Cardiac muscle cell (in vitro differentiated cells and primary cell): ENCODE results near the gene GUCY2D. TPM values are rescaled to one million over a fixed set of nuclear protein-coding genes. Genes with fewer than 3 reads are reported as not detected.
A peak's percentile ranks its signal among the peaks of the same experiment; 100 is the strongest.

Source experiments
- DNase-seq, 2 donors: peaks; one replicate each; pipeline versions ENCODE4 v3.0.0 to v3.0.0-alpha.2; 2010 to 2017; ENCODE audit warnings: low read depth in 1 of 2, low spot score in 1 of 2
- H3K27ac ChIP-seq: fragments of 200-600 bp; sonication (generic); 2 replicates; pipeline ENCODE4 v1.5.1; 2016
- H3K27me3 ChIP-seq: fragments of 200-600 bp; sonication (generic); 2 replicates; pipeline ENCODE4 v1.6.0; 2016; ENCODE audit warnings: control low read depth
- H3K36me3 ChIP-seq: fragments of 200-600 bp; sonication (generic); 2 replicates; pipeline ENCODE4 v1.5.1; 2016; ENCODE audit warnings: control low read depth
- H3K4me1 ChIP-seq: fragments of 200-600 bp; sonication (generic); 2 replicates; pipeline ENCODE4 v1.8.1; 2017; ENCODE audit warnings: low read depth, mild to moderate bottlenecking, mixed run types
- H3K4me3 ChIP-seq: fragments of 200-600 bp; sonication (generic); 2 replicates; pipeline ENCODE4 v1.5.1; 2016; ENCODE audit warnings: mild to moderate bottlenecking
- H3K9me3 ChIP-seq: fragments of 200-600 bp; sonication (generic); 2 replicates; pipeline ENCODE4 v1.5.1; 2017; ENCODE audit warnings: low read depth, mild to moderate bottlenecking, control low read depth
- polyA plus RNA-seq: library from polyadenylated mRNA; unstranded; fragments of >200 nt; fragmentation: Nextera tagmentation; extraction: Ambion mirVana; gene quantifications from 2 replicates; pipeline ENCODE4 v1.2.1, GENCODE V29; 2016
- total RNA-seq: library from RNA; depleted of rRNA; stranded (reverse); fragments of >200 nt; gene quantifications from 2 replicates; pipeline ENCODE4 v1.2.3, GENCODE V29; 2016
- TF ChIP-seq, protein P1 (sequence below): IDR thresholded peaks from 2 replicates; pipeline ENCODE4 v1.5.1; 2012; ENCODE audit warnings: low read depth, mild to moderate bottlenecking, low read length

GUCY2D gene
- total and polyA plus RNA-seq, 2 experiments from 2014 or later, result 0.54 to 1.1 TPM

DNA sequence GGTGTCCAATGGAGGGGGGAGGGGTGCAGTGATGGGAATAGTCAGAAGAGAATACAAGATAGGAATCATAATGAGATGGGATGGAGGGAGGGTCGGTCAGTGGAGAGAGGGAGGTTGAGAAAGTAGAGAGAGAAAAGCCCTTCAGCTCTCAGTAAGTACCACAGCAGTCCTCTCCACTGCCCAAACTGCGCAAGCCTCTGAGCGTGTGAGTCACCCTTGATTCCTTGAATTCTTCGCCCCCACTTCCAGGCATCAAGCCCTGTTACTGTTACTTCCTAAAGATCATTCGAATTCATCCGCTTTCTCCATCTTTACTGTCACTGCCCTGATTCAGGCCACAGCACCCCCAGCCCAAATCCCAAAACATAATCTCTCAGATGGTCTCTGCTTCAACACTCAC is 2.5 kb downstream of the GUCY2D start:
- Histone ChIP-seq H3K9me3 (no peaks in the 10 kb centered on the region), H3K4me3 (no peak overlapping the region), H3K36me3 (no peaks in the 10 kb centered on the region), H3K27ac (no peak overlapping the region), H3K4me1 (no peaks in the 10 kb centered on the region), H3K27me3 (peaks cover 53% of the 10 kb centered on the region)
- TF ChIP-seq, protein P1, sequence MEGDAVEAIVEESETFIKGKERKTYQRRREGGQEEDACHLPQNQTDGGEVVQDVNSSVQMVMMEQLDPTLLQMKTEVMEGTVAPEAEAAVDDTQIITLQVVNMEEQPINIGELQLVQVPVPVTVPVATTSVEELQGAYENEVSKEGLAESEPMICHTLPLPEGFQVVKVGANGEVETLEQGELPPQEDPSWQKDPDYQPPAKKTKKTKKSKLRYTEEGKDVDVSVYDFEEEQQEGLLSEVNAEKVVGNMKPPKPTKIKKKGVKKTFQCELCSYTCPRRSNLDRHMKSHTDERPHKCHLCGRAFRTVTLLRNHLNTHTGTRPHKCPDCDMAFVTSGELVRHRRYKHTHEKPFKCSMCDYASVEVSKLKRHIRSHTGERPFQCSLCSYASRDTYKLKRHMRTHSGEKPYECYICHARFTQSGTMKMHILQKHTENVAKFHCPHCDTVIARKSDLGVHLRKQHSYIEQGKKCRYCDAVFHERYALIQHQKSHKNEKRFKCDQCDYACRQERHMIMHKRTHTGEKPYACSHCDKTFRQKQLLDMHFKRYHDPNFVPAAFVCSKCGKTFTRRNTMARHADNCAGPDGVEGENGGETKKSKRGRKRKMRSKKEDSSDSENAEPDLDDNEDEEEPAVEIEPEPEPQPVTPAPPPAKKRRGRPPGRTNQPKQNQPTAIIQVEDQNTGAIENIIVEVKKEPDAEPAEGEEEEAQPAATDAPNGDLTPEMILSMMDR, result no peak
- peak in 1 of 2 donors; percentile 88 for DNase-seq

DNA sequence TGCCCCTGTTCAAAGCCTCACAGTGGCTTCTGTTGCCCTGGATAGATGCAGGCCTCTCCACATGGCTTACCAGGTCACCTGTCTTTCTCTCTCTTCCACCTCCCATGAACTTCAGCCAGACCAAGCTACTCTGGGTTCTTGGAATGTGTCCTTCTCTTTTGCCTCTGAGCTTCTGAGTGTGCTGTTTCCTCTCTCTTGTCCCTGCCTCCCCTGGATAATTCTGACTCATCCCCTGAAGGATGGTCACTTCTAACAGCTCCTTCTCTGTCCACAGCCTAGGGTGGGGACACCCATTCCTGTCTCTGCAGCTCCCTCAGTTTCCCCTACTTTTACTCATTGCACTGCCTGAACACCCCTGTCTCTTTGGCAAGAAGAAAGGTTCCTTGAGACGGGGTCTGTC is 2.9 kb downstream of the GUCY2D start:
- no peak overlapping the region for H3K4me3 ChIP-seq
- no peak for DNase-seq
- no peaks in the 10 kb centered on the region for H3K36me3 ChIP-seq
- peaks cover 52% of the 10 kb centered on the region for H3K27me3 ChIP-seq
- H3K9me3 ChIP-seq, result no peaks in the 10 kb centered on the region
- TF ChIP-seq, protein P1, result no peak
- no peaks in the 10 kb centered on the region for H3K4me1 ChIP-seq
- no peak overlapping the region for H3K27ac ChIP-seq

DNA sequence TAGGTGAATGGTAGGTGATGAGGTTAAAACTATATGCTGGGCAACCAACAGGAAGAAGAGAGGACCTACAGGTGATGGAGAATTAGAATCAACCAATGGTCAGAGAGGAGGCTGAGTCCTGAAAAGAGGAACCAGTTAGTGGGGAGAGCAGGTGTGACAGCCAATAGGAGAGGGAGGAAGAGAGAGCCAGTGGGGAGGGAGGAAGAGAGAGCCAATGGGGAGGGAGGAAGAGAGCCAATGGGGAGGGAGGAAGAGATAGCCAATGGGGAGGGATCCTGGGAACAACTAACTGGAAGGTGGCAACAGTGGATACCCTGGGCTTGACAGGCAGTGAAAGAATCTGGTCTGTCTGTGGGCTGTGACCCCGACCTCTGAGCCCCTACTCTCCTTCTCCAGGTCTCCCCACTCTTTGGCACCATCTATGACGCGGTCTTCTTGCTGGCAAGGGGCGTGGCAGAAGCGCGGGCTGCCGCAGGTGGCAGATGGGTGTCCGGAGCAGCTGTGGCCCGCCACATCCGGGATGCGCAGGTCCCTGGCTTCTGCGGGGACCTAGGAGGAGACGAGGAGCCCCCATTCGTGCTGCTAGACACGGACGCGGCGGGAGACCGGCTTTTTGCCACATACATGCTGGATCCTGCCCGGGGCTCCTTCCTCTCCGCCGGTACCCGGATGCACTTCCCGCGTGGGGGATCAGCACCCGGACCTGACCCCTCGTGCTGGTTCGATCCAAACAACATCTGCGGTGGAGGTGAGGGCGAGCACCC is 3.7 kb downstream of the GUCY2D start:
- TF ChIP-seq, protein P1, result no peak
- no peaks in the 10 kb centered on the region for H3K36me3 ChIP-seq
- H3K27ac ChIP-seq, result no peak overlapping the region
- no peak for DNase-seq
- H3K27me3 ChIP-seq, result peaks cover 44% of the 10 kb centered on the region
- no peak overlapping the region for H3K4me3 ChIP-seq
- H3K9me3 ChIP-seq, result no peaks in the 10 kb centered on the region
- H3K4me1 ChIP-seq, result no peaks in the 10 kb centered on the region

DNA sequence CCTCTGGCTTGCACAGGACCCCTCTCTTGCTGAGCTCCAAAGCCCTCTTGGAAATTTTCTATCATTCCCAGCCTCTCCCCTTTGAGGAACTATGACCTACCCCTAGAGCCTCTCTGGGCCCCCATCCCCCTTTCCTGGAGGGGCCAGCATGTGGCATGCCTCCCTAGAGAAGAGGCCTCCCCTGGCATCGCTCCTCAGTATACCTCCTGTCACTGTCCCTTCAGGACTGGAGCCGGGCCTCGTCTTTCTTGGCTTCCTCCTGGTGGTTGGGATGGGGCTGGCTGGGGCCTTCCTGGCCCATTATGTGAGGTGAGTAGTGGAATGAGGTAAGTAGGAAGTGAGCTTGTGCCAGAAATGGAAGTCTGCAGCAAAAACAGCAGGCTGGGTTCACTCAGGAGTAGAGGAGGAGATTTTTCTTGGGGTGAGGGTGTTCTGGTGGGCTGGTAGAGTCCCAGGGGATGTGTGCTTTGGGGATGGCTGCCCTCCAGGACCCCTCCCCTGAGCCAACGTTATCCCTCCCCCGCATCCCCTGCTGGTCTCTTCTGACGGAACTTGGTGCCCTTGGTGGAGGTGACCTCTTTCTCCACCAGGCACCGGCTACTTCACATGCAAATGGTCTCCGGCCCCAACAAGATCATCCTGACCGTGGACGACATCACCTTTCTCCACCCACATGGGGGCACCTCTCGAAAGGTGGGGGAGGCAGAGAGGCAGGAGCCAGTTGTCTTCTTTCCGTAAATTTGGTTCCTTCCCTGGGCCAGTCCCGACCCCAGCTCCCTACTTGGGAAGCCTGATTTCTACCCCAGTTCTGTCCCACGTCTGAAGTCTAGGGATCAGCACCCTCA is 4.6 kb downstream of the GUCY2D start:
- TF ChIP-seq, protein P1, result no peak
- Histone ChIP-seq H3K27ac (no peak overlapping the region), H3K4me1 (no peaks in the 10 kb centered on the region), H3K27me3 (peaks cover 38% of the 10 kb centered on the region), H3K4me3 (no peak overlapping the region), H3K36me3 (no peaks in the 10 kb centered on the region), H3K9me3 (no peaks in the 10 kb centered on the region)
- no peak for DNase-seq

- no peak overlapping the region for H3K27ac ChIP-seq
- no peaks in the 10 kb centered on the region for H3K4me1 ChIP-seq
- TF ChIP-seq, protein P1, result no peak
- DNase-seq, result no peak
- H3K9me3 ChIP-seq, result no peaks in the 10 kb centered on the region
- H3K4me3 ChIP-seq, result no peak overlapping the region
- no peaks in the 10 kb centered on the region for H3K36me3 ChIP-seq
- H3K27me3 ChIP-seq, result peaks cover 30% of the 10 kb centered on the region
These were observed 5.4 kb downstream of the GUCY2D start for GRCh38 chr17:8007836-8008235.
